Uterus (tissue), 4 donors: ENCODE results near the gene TMC3. TPM values are rescaled to one million over a fixed set of nuclear protein-coding genes. Genes with fewer than 3 reads are reported as not detected.

Source experiments
- DNase-seq, 2 donors: peaks; one replicate each; pipeline ENCODE4 v3.0.0-alpha.2; 2019 to 2020
- H3K27ac ChIP-seq, 2 donors: fragments of 200-600 bp; sonication (generic); 1 replicate in 1 of 2; 2 replicates in 1 of 2; pipeline ENCODE4 v1.5.1; 2016 to 2018
- H3K27me3 ChIP-seq, 2 donors: fragments of 200-600 bp; sonication (generic); one replicate each; pipeline ENCODE4 v1.5.1; 2018 to 2019; ENCODE audit warnings: control low read depth in 1 of 2
- H3K36me3 ChIP-seq, 2 donors: fragments of 200-600 bp; sonication (generic); one replicate each; pipeline ENCODE4 v1.5.1; 2019; ENCODE audit warnings: control low read depth in 1 of 2
- H3K4me1 ChIP-seq, 2 donors: fragments of 200-600 bp; sonication (generic); one replicate each; pipeline ENCODE4 v1.5.1; 2018 to 2019; ENCODE audit warnings: control low read depth in 1 of 2
- H3K4me3 ChIP-seq, 2 donors: fragments of 200-600 bp; sonication (generic); 1 replicate in 1 of 2; 2 replicates in 1 of 2; pipeline ENCODE4 v1.5.1; 2018 to 2019; ENCODE audit warnings: mild to moderate bottlenecking in 1 of 2
- H3K9me3 ChIP-seq, 2 donors: fragments of 200-600 bp; sonication (generic); one replicate each; pipeline ENCODE4 v1.5.1; 2019; ENCODE audit warnings: control low read depth in 1 of 2
- CTCF ChIP-seq, 4 experiments: fragments of 200-600 bp in 2 of 4; fragments of 450-650 bp in 2 of 4; sonication (generic) in 2 of 4; IDR thresholded peaks; one replicate each; pipeline ENCODE4 v1.5.1; 2016 to 2019; ENCODE audit warnings: antibody characterized with exemption in 4 of 4, mild to moderate bottlenecking in 2 of 4, moderate library complexity in 1 of 4
- POLR2A ChIP-seq, 2 donors: fragments of 450-650 bp; IDR thresholded peaks; one replicate each; pipeline ENCODE4 v1.6.1; 2016; ENCODE audit warnings: antibody characterized with exemption in 2 of 2, mild to moderate bottlenecking in 1 of 2, moderate library complexity in 1 of 2
- intact Hi-C: fragments of 100-400 bp; cut with DNase I; formaldehyde crosslinking; loops from one replicate; pipeline ENCODE4 v1.15.1; 2023; ENCODE audit warnings: low total_unique reads
- total RNA-seq, 4 donors: library from RNA; depleted of rRNA in 3 of 4; stranded (reverse); fragments of >200 nt in 3 of 4; gene quantifications; one replicate each; pipeline versions ENCODE4 v1.1.0 to v1.2.4, GENCODE V29; 2014 to 2023
- donor health status: DM: yes; HTN: yes; CAD: no.

The TMC3 gene
- total RNA-seq, 4 donors from 2014 or later: 0.14 TPM; not detected in 3

GRCh38 chr15:81413851-81414250 is 39.8 kb upstream of the TMC3 start:
- intact Hi-C loops: no loop called here
- H3K27me3 ChIP-seq: no peaks in the 10 kb centered on the region
- no peak for TF ChIP-seq POLR2A (IDR thresholded peaks at IDR 0.05)
- TF ChIP-seq CTCF (IDR thresholded peaks at IDR 0.05): no peak
- no peak for DNase-seq
- no peaks in the 10 kb centered on the region for H3K4me1 ChIP-seq
- no peaks in the 10 kb centered on the region for H3K36me3 ChIP-seq
- no peak overlapping the region for H3K4me3 ChIP-seq
- no peak overlapping the region for H3K27ac ChIP-seq
- no peaks in the 10 kb centered on the region for H3K9me3 ChIP-seq

GRCh38 chr15:81411969-81412633 is 38.1 kb upstream of the TMC3 start:
- TF ChIP-seq CTCF (IDR thresholded peaks at IDR 0.05): no peak
- TF ChIP-seq POLR2A (IDR thresholded peaks at IDR 0.05): no peak
- intact Hi-C loops: no loop called here
- Histone ChIP-seq H3K36me3 (no peaks in the 10 kb centered on the region), H3K27me3 (no peaks in the 10 kb centered on the region), H3K4me1 (no peaks in the 10 kb centered on the region), H3K9me3 (no peaks in the 10 kb centered on the region), H3K4me3 (no peak overlapping the region), H3K27ac (no peak overlapping the region)
- no peak for DNase-seq

- Histone ChIP-seq H3K36me3 (no peaks in the 10 kb centered on the region), H3K9me3 (no peaks in the 10 kb centered on the region), H3K27ac (no peak overlapping the region), H3K27me3 (no peaks in the 10 kb centered on the region), H3K4me1 (no peaks in the 10 kb centered on the region), H3K4me3 (no peak overlapping the region)
- intact Hi-C loops: no loop called here
- no peak for DNase-seq
- TF ChIP-seq CTCF (IDR thresholded peaks at IDR 0.05) (no peak), POLR2A (IDR thresholded peaks at IDR 0.05) (no peak)
These were observed 37.0 kb upstream of the TMC3 start for GRCh38 chr15:81411051-81411450.

GRCh38 chr15:81410318-81410753 is 36.3 kb upstream of the TMC3 start:
- H3K4me1 ChIP-seq: no peaks in the 10 kb centered on the region
- no peak overlapping the region for H3K4me3 ChIP-seq
- no peaks in the 10 kb centered on the region for H3K27me3 ChIP-seq
- intact Hi-C loops: no loop called here
- no peaks in the 10 kb centered on the region for H3K36me3 ChIP-seq
- H3K9me3 ChIP-seq: no peaks in the 10 kb centered on the region
- H3K27ac ChIP-seq: no peak overlapping the region
- peak; percentile 40 to 76 for DNase-seq
- no peak for TF ChIP-seq POLR2A (IDR thresholded peaks at IDR 0.05)
- TF ChIP-seq CTCF (IDR thresholded peaks at IDR 0.05): peak; percentile 39 to 79 (median 52)

- Histone ChIP-seq H3K27ac (no peak overlapping the region), H3K36me3 (no peaks in the 10 kb centered on the region), H3K9me3 (no peaks in the 10 kb centered on the region), H3K4me1 (no peaks in the 10 kb centered on the region), H3K27me3 (no peaks in the 10 kb centered on the region), H3K4me3 (no peak overlapping the region)
- TF ChIP-seq POLR2A (IDR thresholded peaks at IDR 0.05): no peak
- no peak for TF ChIP-seq CTCF (IDR thresholded peaks at IDR 0.05)
- no peak for DNase-seq
- intact Hi-C loops: no loop called here
These were observed 33.7 kb upstream of the TMC3 start for GRCh38 chr15:81407718-81408117.
